ENCODE results near the gene LRRC49.
"Not testable (repeated sequence)": the region's sequence is repeated elsewhere in the genome, so short reads cannot be mapped to it uniquely, and the experiment has no call there.

Gene LRRC49, protein sequence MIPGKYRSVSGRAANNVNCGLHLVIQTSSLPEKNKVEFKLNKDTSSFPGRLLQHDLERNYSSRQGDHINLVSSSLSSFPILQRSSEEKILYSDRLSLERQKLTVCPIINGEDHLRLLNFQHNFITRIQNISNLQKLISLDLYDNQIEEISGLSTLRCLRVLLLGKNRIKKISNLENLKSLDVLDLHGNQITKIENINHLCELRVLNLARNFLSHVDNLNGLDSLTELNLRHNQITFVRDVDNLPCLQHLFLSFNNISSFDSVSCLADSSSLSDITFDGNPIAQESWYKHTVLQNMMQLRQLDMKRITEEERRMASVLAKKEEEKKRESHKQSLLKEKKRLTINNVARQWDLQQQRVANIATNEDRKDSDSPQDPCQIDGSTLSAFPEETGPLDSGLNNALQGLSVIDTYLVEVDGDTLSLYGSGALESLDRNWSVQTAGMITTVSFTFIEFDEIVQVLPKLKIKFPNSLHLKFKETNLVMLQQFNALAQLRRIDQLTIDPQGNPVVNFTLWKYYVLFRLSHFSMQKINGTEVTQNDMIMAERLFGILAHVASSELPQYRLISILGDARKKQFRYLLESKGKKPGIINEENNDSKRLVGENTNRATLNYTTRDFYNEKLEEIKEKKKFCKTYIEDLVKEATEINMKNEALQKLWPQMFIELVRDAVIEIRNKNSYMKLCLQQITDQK

DNA sequence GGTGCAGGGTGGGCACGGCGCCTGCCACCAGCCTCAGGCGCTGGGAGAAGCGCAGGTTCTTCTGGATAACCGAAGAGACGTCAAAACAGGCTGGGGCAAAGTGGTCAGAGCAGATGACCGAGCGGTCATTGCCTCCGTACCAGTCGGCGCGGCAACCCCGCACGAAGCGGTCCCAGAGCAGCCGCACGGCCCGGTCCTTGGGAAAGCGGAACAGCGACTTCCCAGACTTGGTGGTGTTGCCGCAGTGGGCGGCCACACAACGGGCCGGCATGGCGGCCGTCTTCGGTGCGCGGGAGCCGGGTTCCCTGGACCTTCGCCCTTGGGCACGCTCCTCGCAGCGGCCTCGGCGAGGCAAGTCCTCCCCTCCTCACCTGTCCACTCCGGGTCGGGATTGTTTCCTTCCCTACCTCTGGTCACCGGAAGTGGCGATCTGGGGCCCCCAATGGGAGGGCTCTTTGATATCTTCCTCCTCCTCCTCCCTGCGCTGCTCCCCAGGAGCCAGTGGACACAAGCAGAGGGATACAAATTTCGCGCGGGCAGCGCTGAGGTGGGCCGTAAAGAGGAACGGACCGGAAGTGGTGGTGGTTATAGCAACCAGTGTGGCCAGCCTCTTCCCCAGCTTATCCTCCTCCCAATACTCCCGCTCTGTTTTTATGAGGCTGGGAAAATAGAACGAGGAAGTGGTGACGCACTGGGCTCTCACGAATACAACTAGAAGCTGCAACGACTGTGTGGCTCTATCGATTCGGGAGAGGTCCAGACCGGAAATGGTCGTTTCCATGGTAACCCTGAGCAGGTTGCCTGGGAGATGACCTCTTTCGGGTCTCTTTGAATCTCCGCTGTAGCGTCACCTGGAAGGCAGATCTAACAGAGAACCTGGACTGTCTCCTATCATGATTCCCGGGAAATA lies at the start of gene LRRC49, which contains the start of gene THAP10:
TSS of gene LRRC49 (plus strand) at position 825 of the 910 bp plus-strand sequence. CDS start at position 894, 69 bp downstream.
TSS of gene THAP10 (minus strand) at position 432 of the 910 bp plus-strand sequence. CDS start at position 271, 161 bp downstream.
- DNase-seq (ENCODE audit: low read depth): no peak

DNA sequence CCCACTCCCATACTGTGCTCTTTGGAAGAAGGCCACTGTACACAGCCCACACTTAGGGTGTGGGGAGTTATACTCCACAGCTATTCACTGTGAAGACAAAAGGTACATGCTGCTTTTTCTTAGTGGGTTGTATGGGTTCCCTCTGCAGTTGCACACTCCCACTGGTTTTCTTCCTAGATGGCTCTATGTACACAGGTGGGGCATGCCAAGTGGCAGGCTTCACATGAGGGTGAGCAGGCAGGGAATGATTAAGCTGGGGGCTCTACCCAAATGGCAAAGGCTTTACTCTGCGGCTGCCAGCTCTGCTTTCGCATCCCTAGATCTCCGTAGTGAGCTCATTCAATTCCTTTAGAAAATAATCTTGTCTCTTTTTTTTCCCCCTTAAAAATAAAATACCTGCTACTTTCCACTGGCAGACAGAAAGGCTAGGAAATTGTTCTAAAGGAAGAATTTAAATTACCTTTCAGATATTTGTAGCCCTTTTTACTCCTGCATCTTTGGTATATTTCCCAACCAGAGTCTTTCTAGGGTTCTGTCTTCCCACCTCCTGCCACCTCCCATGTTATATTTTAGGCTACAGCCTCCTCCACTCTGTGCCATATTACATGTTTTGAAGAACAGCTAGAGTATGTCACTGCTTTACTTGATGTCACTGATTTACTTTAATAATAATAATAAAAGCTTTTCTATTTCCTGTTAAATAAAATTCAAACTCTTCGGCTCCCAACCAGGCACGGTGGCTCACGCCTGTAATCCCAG lies 46.8 kb upstream of the LRRC49 start:
- no peak for DNase-seq (ENCODE audit: low read depth)

DNA sequence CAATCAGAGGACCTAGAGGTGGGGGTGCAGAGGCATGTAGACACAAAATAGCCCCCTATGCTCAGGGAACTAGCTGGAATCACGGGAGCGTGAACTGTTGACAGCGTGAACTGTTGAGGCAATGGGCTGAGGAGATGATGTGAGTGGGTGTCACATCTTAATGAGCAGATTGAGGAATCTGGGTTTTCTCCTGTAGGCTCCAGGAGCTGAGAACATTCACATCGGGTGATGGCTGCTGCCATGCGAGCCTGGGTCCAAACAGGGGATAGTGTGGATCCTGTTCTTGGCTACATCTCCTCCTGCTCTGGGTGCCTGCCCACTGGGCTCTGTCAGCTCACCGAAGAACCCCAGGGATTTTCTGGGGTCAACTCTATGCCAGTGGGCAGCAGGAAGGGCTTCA lies 40.7 kb upstream of the LRRC49 start:
- no peak for DNase-seq (ENCODE audit: low read depth)

DNA sequence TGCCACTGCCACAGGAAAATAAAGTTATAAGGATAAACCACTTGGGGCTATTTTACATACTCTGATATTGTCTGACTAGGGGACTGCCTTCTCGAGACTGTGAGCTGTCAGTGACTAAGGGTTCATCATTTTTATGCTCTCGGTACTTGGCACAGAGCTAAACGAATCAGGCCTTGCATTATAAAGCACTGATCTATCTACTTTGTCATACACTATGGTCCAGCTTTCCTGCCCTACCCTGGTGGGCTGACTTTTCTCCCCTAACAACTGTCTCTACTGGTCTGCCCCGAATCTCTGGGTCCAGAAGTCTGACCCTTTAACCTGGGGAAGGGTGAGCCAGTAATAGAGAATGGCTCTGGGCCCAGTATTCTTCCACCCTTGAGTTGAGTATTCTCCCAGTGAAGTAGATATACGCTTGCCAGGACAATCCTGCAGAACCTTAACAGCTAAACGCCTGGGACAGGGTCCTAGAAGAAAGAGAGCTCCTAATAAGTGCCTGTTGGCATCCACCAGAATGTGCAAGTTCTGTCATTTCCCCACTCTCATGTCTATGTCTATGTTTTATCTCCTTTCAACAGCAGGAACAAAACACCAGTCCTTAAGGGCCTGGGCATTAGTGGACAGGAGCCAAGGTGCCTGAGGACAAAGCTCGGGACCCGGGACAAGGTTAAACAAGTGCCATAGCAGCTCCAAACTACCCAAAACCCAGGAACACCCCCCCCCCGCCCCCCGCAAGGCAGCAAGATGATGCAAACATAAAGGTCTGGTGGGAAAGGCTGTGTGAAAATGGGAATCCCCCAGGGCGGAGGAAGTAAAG lies 39.9 kb upstream of the LRRC49 start:
- DNase-seq (ENCODE audit: low read depth): no peak

DNA sequence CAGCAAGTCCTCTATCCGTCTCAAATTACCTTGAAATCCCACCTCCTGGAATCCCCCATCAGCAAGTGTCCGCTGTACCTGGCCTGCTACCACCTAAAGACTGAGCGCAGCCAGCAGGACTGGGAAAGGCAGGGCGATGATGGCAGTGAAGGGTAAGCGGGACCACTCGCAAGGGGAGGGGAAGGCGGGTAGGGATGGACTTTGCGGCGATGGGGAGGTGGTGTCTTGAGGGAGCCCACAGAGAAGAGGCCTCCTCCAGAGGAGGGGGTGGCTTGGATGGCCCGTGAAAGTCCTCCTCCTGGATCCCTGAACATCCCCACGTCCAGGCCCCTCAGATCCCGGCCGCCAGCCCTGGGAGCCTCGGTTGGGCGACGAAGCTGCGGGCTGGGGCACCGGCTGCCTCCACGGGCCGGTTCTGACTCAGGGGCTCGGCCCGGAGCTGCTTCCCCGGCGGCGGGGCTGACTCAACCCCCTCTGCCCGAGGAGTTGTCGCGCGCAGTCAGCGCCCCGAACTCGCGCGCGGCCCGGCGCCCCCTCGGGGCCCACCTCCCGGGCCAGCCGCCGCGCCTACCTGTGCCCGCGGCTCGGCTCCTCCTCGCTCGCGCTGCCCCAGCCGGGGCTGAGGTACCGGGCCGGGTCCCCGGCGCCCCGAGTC lies 39.2 kb upstream of the LRRC49 start:
- DNase-seq (ENCODE audit: low read depth): no peak

DNA sequence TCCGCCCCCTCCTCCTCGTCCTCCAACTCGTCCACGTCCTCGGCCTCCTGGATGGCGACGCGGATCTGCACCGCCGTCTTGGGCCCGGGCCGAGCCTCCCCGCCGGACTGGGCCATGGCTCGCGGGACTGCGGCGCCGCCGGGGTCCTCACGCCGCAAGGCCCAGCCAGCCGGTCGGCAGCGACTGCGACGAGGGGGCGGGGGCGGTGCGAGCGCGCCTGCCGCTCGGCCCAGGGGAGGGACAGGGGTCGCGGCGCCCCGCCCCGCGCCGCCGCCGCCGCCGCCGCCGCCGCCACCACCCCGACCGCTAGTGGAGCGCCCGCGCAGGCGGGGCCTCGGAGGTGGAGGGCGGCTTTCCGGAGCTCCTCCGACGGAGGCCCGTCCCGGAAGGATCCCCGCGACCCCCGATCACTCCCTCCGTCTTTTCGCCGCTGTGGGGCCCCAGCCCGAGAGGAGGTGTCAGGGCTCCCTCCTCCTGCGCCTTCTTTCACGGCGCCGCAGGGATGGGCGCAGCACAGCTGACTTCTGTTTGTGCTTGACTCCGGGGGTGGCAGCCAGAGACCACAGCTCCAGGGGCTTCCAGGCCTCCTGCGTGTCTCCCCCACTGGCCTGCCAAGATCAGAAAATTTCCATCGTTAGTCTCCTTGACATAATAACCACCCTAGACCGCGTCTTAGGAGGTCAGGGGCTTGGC lies 38.5 kb upstream of the LRRC49 start, which contains the start of gene LARP6:
TSS of gene LARP6 (minus strand) at position 185 of the 693 bp plus-strand sequence. CDS start at position 116, 69 bp downstream.
- no peak for DNase-seq (ENCODE audit: low read depth)

DNA sequence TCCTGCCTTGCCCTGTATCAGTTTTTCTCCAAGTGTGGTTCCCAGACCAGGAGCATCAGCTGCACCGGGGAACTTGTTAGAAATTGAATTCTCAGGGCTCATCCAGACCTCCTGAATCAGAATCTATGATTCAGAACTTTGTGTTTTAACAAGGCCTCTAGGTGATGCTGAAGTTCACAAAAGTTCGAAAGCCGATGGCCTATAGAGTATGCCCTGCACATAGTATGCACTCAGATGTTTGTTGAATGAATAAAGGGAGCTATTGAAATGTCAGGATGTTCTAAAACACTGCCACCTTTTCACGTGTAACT lies 38.0 kb upstream of the LRRC49 start:
- no peak for DNase-seq (ENCODE audit: low read depth)

DNA sequence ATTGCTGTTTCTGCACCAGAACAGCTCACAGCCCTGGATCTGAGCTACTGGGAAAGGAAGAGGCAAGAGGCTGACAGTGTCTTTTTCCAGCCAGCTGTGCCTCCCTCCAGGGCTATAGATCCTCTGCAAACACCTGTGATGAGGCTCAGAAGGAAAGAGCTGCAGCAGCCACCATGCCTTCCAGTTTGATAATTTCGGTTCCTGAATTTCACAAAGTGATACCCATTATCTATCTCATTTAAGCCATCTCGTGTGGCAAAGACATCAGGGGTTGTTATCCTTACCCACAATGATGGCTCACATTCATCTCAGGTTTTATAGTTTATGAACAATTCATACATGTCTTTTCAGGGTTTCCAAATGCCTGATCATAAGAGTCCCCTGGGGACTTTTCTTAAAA lies 36.9 kb upstream of the LRRC49 start:
- DNase-seq (ENCODE audit: low read depth): no peak

DNA sequence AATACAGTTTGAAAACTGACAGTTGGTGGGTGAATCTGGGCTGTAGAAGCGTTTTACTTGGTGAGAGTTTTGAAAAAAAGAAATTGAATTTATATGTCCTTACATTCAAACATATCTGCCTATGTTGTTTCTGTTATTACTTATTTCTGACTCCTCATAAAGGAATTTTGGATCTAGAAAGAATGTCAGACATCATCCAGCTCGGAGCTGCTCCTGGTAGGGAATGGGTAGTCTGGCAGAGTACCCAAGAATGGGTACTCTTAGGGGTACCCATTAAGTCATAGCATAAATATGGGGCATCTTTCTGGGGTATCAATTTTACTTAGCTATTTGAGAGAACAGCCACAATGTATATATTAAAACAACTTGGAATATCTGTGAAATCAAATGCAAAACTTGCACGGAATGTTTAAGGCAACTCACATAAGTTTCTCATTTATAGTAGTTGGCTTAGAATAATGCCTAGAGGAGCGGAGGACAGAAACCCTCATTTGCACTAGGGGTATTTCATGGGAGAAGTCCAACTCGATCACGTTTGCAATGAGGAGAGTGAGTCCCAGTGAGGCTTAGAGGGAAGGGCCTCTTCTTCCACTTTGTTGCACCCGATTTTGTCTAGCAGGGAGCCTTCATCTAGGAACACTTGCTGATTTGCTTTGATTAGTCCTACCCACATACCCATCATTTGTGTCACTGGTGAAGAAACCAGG lies 36.3 kb upstream of the LRRC49 start:
- DNase-seq (ENCODE audit: low read depth): no peak

DNA sequence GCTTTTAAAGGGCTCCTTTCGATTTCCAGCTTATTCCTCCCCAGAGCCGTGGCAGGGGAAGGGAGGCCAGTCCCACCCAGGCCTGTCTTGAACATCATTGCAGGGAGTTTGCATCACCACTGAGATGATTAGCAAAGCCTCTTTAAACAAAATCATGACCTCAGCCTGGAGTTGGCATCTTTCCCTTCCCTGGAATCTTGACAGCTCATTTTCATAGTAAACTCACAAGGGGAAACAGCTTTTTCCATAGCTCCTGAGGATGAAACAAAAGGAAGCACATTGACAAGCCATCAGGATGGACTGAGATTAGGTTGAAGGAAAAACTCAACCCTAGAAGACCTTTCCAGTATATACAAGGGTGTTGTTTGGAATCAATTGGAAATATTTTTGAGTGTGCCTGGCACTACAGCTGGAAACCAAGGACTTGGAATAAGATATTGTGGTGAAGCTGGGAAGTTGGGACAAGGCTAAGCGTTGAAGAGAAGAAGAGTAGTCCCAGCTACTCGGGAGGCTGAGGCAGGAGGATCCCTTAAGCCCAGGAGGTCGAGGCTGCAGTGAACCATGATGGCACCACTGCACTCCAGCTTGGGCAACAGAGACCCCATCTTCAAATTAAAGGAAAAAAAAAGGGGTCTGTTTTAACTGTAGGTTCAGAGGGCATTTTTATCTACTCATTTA lies 35.6 kb upstream of the LRRC49 start:
- DNase-seq (ENCODE audit: low read depth): no peak

DNA sequence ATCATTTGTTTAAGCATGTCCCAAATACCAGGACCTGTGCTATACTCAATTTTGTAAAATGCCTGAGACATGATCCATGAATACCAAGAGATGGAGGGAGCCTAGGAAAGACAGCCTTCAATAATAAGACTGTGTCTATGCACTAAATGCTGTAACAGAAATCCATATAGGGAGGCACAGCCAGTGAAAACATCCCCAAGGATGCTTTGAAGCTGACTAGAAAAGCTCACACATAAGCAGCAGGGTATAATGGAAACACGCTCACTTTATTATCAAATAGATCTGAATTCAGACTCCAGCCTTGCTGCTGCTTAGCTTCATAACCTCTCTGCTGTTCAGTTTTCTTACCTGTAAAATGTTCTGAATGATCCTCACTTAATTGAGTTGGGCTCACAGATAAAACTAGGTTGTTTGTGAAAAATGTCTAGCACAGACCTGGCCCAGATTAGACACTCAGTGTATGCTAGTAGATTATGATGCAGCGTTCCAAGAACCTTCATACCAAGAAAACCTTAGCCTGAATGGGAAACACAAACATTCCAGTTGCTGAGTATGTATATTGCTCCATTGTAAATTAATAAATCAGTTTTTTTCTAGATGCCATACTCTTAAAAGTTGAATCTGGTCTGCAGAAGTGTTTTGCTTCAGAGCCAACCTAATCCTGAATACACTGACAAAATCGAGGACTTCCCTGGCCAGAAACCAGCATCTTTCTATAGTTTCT lies 34.9 kb upstream of the LRRC49 start:
- no peak for DNase-seq (ENCODE audit: low read depth)

DNA sequence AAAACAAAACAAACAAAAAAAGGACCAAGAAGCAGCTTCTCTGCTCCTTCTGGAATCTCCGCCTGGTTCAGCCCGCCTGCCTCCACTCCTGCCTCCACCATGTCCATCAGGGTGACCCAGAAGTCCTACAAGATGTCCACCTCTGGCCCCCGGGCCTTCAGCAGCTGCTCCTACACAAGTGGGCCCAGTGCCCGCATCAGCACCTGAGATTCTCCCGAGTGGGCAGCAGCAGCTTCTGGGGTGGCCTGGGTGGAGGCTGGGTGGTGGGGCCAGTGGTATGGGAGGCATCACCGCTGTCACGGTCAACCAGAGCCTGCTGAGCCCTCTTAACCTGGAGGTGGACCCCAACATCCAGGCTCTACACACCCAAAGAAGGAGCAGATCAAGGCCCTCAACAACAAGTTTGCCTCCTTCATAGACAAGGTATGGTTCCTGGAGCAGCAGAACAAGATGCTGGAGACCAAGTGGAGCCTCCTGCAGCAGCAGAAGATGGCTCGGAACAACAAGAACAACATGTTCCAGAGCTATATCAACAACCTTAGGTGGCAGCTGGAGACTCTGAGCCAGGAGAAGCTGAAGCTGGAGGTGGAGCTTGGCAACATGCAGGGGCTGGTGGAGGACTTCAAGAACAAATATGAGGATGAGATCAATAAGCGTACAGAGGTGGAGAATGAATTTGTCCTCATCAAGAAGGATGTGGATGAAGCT lies 33.9 kb upstream of the LRRC49 start:
- not testable (repeated sequence) for DNase-seq (ENCODE audit: low read depth)

DNA sequence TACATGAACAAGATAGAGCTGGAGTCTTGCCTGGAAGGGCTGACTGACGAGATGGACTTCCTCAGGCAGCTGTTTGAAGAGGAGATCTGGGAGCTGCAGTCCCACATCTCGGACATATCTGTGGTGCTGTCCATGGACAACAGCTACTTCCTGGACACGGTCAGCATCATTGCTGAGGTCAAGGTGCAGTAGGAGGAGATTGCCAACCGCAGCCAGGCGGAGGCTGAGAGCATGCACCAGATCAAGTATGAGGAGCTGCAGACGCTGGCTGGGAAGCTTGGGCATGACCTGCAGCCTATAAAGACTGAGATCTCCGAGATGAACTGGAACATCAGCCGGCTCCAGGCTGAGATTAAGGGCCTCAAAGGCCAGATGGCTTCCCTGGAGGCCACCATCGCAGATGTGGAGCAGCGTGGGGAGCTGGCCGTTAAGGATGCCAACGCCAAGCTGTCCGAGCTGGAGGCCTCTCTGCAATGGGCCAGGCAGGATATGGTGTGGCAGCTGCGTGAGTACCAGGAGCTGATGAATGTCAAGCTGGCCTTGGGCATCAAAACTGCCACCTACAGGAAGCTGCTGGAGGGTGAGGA lies 33.2 kb upstream of the LRRC49 start:
- DNase-seq (ENCODE audit: low read depth): no peak

DNA sequence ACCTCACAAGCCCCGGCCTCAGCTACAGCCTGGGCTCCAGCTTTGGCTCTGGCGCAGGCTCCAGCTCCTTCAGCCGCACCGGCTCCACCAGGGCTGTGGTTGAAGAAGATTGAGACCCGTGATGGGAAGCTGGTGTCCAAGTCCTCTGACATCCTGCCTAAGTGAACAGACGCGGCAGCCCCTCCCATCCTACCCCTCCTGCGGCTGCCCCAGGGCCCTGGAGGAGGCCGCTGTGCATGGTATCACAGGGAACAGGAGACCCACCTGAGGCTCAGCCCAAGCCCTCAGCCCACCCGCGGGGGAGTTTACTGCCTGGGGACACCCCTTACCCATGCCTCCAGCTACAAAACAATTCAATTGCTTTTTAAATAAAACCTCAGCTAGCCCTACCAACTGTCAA lies 32.6 kb upstream of the LRRC49 start:
- DNase-seq (ENCODE audit: low read depth): no peak

DNA sequence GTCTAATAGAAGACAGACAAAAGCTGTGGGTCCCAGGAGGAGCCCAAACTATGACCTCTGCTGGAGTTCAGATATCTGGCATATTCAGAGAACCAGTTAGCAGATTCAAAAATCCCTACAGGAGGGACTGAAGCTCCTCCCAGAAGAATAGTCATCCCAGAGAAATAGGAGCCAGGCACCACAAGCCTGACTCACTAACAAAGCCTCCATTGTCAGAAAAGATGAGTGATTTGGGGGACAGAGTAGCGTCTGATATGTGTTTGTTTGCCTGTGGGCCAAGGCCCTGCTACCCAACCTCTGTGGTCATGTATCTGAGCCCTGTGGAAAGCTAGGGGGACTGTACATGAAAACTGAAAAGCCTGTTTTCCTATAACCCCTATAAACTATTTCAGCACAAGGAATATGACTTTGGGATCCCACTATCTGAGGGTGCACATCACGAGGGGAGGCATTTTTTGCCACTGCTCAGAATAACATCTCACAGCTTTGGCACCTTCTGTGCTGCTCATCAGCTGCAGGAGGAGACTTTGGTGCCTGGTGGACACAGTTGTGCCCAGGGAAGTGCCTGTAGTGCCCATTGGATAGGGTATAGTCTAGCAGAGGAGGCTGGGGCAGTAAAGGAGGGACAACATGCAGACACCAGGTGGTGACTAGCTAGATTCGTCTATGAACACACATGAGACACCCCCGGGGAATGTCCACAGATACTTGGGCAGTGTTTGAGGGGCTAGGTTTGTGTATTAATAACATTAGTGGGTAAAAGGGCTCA lies 29.0 kb upstream of the LRRC49 start:
- no peak for DNase-seq (ENCODE audit: low read depth)

Data from stimulated activated CD8-positive, alpha-beta memory T cell treated with anti-CD3 and anti-CD28 coated beads, Interleukin-15, amount 100 ng/mL, for 1 hour (primary cell).